ENCODE data around the gene SOWAHC.

The SOWAHC gene

DNA sequence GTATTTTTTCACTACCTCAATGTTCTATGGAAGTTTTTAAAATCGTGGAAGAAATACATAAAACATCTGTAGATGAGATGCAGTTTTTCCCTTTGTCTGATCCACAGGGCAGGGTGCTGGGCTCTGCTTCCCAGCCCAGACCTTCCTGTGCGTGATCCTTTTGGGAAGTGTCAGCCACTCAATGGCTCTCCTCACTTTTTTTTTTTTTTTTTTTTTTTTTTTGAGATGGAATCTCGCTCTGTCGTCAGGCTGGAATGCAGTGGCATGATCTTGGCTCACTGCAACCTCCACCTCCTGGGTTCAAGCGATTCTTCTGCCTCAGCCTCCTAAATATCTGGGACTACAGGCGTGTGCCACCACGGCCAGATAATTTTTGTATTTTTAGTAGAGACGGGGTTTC is 32.8 kb downstream of the SOWAHC start:
- no peak for DNase-seq

DNA sequence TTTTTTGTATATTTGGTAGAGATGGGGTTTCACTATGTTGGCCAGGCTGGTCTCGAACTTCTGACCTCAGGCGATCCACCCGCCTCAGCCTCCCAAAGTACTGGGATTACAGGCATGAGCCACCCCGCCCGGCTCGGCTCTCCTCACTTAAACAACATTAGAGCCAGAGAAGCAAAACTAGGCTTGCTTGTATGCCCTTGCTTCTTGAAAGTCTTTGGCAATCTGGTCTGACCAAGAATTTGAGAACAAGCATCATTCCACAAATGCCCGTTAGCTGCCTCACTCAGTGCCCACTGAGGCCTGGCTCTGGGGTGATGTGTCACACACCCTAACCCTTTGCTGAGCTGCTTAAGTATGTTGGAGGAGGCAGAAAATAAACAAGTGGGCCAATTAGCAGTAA is 33.5 kb downstream of the SOWAHC start:
- no peak for DNase-seq

DNA sequence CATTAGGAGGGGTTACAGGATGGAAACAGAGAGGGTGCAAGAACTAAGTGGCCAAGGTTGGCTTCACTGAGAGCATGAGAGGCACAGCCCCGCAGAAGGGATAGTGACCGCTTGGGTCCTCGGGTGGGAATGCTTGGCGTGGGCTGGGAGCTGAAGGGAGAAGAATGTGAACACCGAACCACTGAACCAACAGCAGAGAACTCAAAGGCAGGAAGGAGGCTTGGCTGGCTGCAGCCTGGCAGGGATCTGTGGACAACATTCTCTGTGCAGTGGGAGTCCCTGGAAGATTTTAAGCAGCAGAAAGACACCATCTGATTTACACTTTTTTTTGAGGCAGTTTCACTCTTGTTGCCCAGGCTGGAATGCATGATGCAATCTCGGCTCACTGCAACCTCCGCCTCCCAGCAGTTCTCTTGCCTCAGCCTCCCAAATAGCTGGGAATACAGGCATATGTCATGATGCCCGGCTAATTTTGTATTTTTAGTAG is 33.9 kb downstream of the SOWAHC start:
- no peak for DNase-seq

DNA sequence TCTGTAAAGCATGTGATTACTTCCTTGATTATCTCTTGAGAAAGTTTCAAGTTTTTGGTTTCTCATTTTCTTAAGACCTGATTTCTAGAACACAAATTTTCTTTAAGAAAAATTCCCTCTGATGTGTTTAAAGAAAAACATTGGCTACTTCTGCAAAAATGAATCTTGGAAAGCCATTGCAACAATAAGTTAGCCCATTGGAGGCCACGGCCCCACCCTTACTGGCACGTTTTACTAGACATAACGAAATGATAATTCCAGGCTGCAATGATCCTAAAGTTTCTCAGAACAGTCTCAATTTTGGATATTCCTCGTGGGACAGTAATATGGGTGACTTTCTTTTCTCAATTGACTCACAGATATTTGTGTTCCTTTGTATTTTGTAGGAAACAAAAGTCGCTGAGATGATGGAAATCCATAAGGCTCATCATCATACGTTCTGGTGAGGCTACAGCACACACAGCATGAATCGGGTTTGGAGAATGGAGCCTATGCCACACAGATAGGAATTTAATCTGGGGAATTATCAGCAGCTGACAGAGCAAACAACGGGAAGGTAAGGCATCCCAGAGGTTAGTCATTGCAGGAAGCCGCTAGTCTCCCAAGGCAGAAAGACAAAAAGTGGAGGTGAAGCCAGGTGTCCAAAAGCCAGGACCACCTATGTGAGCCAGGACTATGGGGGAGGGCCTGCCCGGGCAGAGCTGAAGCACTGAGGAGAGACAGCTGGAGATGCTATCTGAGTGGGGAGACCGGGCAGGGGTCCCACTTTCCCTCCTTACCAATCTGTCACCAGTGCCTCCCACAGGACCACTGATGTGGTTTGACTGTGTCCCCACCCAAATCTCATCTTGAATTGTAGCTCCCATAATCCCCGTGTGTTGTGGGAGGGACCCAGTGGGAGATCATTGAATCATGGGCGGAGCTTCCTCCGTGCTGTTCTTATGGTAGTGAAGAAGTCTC is 35.9 kb downstream of the SOWAHC start:
- no peak for DNase-seq

DNA sequence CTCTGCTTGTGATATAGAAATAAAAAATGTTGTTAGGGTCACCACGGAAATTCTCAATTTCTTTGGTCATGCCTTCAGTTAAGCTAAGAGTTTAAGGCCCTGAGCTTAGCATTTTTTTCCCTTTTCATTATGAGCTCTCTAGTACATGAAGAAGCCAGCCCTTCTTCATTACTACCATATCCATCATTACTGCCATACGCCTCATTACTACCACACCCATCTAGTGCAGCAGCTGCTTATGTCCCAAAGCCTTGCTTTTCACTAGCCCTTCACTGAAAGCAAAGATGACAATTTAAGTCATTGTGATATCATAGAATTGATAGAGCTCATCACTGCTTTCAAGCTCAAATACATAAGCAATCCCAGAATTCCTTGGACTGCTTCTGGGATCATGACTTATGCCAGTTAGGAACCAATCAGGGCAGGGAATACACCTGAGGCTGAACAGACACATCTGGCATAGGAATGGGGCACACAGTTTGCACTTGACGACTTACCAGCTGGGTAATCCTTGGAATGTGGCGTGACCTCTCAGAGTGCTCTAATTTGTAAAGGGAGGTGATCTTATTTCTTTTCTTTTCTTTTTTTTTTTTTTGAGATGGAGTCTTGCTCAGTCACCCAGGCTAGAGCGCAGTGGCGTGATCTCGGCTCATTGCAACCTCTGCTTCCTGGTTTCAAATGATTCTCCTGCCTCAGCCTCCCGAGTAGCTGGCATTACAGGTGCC is 40.3 kb downstream of the SOWAHC start:
- DNase-seq, result no peak

DNA sequence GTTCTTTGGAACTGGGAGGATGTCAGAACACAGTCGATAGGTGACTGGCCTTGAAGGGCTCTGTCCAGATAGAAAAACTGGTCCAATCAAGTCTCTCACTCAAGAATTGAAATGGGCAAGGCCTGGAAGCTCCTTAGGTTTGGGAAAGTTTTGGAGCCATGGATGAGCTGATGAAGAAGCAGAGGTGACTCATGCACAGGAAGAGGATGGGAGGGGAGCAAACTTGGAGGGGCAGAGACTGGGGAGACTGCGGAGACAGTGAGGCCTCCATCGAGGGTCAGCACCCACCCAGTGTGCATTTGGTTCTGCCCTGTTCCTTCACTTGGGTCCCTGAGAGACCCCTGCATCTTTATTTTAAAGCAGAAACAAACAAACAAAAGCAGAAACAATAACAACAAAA is 41.1 kb downstream of the SOWAHC start:
- DNase-seq, result no peak

DNA sequence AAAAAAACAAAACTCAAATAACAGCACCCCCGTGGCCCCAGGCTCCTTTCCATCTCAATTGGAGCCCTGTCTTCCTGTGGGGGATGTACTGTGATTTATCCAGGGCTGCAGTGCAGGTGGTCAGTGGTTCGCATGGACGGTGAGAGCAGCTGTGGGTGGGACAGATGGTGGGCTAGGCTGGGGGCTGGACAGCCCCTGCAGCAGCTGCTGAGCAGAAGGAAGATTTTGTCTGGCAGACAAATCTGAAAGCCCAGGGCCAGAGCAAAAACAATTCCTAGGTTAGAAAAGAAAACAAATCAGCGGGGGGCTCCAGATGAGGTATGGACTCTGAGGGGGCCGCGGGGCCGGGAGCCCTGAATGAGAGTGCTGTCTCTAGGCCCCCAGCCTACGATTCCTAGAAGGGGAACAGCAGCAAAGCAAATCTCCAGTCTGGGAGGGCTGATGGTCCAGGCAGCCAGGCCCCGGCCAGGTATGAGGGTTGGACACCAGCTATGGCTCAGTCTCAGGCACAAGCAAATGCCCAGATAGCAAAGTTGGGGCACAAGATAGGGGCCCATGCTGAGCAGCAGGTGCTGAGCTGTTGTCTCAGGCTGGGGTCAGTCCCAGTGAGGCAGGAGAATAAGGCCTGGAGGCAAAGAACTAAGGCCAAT is 45.4 kb downstream of the SOWAHC start:
- no peak for DNase-seq

DNA sequence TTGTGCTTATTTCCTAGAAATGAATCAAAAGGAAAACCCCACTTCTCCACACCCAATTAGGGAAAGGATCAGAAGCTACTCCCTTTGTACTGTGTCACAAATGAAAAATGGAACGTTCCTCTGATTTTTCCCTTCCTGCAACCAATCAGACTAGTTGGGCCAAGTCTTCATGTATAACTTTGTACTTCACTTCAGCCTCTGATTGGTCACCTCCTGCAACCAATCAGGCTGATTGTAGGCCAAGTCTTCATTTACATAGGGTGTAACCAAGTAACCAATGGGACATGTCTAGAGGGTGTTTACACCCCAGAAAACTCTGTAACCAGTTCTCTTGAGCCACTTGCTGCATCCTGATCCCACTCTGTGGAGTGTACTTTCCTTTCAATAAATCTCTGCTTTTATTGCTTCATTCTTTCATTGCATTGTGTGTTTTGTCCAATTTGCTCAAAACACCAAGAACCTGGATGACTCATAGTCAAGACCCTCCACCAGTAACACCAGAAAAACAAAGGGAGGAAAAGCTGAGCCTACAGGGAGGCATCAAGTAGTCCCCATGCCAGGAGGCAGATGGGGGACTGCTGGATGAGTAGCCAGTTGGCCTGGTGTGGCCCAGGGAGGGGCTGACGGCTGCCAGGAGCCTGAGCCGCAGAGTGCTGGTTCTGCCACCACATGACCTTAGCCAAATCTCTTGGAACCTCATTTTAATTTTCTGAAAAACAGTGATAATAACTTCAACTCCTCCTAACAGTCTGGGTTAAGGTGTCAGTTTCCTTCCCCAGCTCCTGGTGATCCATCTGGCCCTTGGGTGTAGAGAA is 46.1 kb downstream of the SOWAHC start:
- no peak for DNase-seq

DNA sequence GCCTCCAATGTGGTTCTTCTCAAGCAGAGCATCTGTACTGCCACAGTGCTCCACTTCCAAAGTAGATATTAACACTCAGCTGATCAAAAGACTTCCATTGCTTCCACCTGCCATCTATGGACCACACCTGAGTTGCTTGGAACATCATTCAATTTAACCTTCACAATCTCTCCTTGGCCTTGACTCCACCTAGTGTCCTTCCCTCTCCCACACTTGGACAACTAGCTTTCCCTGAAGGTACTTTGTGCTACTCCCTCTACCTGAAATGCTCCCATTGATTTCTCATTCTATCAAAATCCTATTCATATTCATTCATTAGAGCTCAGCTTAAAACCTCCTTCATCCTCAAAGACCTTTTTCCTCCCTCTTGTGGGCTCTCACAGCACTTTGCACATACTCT is 48.7 kb downstream of the SOWAHC start:
- no peak for DNase-seq

DNA sequence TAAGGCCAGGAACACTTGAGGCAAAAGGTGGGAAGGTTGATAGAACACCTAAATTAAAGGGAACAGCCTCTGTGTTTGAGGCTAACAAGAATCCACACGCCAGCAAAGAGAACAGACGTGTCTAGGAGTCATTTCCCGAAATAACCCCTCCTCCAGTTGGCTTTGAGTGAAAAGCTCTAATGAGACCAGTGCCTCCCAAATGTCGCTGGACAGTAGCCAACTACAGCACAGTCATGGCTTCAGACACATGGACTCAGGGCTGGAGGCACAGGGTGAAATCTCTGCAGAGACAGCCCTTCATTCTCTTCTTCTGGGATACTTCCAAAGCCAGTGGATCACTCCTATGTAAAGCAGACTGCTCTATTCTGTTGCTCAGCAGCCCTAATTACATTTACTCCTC is 49.6 kb downstream of the SOWAHC start:
- DNase-seq, result no peak

DNA sequence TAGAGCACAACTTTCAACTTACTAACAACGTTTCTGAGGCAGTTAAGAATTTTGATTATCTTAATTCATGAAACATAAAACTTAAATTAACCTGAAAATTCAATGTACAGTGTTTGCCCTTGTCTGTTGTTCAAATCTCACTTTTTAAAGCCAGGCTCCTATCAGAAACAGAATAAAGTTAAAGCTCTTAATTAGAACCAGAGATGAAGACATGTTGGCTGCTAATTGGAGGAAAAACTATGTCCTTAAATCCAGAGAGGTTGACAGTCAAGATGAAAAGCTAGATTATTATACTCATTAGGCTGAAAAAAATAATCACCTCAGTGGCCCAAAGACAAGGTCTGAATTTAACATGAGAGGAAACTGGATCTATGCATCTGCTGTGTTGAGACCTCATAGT is 52.3 kb downstream of the SOWAHC start:
- no peak for DNase-seq

Data from stimulated activated CD8-positive, alpha-beta memory T cell treated with anti-CD3 and anti-CD28 coated beads, Interleukin-4, amount 100 ng/mL, for 48 hours (primary cell).